Measurements from ENCODE around the gene LEKR1. TPM values are rescaled to one million over a fixed set of nuclear protein-coding genes. Genes with fewer than 3 reads are reported as not detected.

LEKR1 gene
- total and polyA plus RNA-seq, 3 donors from 2014 or later: 9.7 to 23.0 (median 22.9) TPM

DNA sequence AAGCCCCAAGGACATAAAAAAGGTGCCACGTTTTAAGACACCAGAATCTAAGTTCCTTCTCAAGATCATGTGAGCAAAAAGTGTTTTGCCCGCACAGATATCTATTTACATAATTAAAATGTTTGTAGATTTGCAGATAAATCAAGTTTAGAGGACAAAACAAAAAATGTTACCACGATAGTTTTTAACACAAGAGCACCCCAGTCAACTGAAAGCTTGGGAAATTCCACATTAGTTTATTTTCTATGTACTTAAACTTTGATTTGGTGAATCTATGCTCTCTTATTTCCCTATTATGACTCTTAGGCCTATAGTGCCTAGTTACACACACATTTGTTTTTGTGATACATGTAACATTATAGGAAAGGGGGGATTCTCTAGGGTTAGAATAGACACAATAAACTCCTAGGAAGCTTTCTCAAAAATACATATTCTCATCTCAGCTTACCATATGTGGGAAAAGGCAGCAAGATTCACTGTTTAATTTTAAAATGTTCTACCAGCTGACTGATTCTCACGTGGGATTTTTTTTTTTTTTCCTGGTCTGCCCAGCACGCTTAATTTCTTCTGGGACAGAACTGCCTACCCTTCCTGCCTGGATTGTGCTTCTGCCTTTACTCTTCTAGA, 8.4 kb upstream of the LEKR1 start:
- intact Hi-C loops (cut with DNase I; ENCODE audit: low total_unique reads): no loop called here
- 41 to 45% methylated on average over 5 of the region's 5 CpGs for WGBS, 2 donors

DNA sequence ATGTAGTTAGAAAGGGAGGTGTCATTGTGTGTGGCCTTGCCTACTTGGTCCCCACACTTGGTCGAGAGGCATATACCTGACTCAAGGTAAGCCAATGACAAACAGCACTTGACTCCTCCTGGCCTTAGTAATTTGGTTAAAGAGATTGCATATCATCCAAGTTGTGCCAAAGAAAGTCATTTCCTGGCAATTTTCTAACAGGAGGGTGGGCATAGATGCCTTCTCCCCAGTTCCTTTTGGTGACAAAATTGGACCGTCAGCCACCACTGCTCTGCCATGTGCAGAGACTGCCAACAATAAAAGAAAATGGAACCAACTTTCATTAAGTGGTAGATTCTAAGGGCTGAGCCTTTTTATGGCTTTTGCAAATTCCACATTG, 7.9 kb upstream of the LEKR1 start:
- Histone ChIP-seq H3K9me3 (no peaks in the 10 kb centered on the region), H3K36me3 (ENCODE audit: low read depth, missing control alignments) (no peaks in the 10 kb centered on the region), H3K27ac (no peak overlapping the region), H3K4me1 (peaks cover 8% of the 10 kb centered on the region), H3K27me3 (no peaks in the 10 kb centered on the region), H3K4me3 (no peak overlapping the region)
- WGBS, 2 donors: 87 to 94% methylated on average over 2 of the region's 2 CpGs
- no peak for DNase-seq
- intact Hi-C loops (cut with DNase I; ENCODE audit: low total_unique reads): no loop called here
- no peak for TF ChIP-seq POLR2A (IDR thresholded peaks at IDR 0.05)
- TF ChIP-seq, protein P1, sequence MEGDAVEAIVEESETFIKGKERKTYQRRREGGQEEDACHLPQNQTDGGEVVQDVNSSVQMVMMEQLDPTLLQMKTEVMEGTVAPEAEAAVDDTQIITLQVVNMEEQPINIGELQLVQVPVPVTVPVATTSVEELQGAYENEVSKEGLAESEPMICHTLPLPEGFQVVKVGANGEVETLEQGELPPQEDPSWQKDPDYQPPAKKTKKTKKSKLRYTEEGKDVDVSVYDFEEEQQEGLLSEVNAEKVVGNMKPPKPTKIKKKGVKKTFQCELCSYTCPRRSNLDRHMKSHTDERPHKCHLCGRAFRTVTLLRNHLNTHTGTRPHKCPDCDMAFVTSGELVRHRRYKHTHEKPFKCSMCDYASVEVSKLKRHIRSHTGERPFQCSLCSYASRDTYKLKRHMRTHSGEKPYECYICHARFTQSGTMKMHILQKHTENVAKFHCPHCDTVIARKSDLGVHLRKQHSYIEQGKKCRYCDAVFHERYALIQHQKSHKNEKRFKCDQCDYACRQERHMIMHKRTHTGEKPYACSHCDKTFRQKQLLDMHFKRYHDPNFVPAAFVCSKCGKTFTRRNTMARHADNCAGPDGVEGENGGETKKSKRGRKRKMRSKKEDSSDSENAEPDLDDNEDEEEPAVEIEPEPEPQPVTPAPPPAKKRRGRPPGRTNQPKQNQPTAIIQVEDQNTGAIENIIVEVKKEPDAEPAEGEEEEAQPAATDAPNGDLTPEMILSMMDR (IDR thresholded peaks at IDR 0.05): no peak

More for the DNA sequence above, 8.4 kb upstream of the LEKR1 start:
- Histone ChIP-seq H3K27me3 (no peaks in the 10 kb centered on the region), H3K36me3 (ENCODE audit: low read depth, missing control alignments) (no peaks in the 10 kb centered on the region), H3K9me3 (no peaks in the 10 kb centered on the region), H3K4me1 (peaks cover 8% of the 10 kb centered on the region), H3K27ac (peak overlapping the region; percentile 86 to 91), H3K4me3 (peak overlapping the region; percentile 67 to 75)
- DNase-seq: no peak
- TF ChIP-seq, protein P1 (IDR thresholded peaks at IDR 0.05): no peak
- no peak for TF ChIP-seq POLR2A (IDR thresholded peaks at IDR 0.05)

DNA sequence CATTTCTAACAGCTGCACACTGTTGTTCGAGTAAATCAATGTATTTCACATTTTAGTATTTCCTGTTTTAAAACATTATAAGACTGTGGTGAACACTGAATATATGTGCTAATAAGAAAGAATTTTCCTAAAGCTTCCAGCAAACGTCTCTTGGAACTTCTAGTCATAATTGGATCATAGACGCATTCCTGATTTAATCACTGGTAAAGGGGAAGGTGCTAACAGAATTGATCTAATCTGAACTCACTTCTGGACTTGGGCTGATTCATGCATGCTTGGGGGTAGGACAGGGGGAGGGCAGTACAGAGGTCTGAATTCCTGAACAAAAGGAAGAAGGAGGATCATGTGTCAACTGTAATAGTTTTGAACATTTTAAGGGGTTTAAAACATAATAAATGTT, 7.3 kb upstream of the LEKR1 start:
- TF ChIP-seq, protein P1 (IDR thresholded peaks at IDR 0.05): no peak
- TF ChIP-seq POLR2A (IDR thresholded peaks at IDR 0.05): no peak
- H3K36me3 ChIP-seq (ENCODE audit: low read depth, missing control alignments): no peaks in the 10 kb centered on the region
- intact Hi-C loops (cut with DNase I; ENCODE audit: low total_unique reads): no loop called here
- H3K9me3 ChIP-seq: no peaks in the 10 kb centered on the region
- 88 to 95% methylated on average over 3 of the region's 3 CpGs for WGBS, 2 donors
- DNase-seq: no peak
- peaks cover 8% of the 10 kb centered on the region for H3K4me1 ChIP-seq
- H3K4me3 ChIP-seq: no peak overlapping the region
- H3K27me3 ChIP-seq: no peaks in the 10 kb centered on the region
- H3K27ac ChIP-seq: no peak overlapping the region

DNA sequence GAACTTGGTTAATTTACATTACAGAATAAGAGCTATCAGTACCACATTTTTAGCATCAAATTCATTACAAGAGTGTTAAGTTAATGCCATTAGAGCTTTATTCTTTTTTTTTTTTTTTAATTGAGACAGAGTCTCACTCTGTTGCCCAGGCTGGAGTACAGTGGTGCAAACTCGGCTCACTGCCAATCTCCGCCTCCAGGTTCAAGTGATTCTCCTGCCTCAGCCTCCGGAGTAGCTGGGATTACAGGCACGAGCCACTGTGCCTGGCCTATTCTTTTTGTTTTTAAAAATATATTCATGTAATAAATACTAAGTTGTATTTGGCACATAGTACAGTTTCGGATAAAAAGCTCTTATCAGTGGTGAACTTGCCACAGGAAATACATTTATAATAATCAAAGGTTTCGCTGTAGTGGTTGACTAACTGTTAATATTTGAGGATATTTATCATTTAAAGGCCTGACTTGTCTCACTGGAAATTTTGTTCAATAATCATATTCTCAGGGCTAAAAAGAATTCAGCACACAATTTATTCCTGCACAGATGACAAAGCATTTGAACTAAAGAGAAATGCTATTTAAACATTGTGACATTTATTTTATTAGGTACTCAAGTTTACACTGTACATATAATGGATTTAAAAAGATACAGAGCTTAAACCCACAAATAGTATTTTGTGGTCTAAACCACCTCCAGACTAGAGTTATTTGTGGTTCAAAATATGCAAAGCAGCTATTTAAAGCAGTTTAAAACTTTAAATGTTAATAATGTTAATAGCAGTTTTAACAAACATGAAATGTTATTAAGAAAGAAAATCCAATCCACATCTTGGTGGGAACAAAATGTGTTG, 6.1 kb upstream of the LEKR1 start:
- Histone ChIP-seq H3K4me3 (no peak overlapping the region), H3K27me3 (no peaks in the 10 kb centered on the region), H3K27ac (no peak overlapping the region), H3K36me3 (ENCODE audit: low read depth, missing control alignments) (no peaks in the 10 kb centered on the region), H3K9me3 (no peaks in the 10 kb centered on the region), H3K4me1 (peaks cover 8% of the 10 kb centered on the region)
- intact Hi-C loops (cut with DNase I; ENCODE audit: low total_unique reads): no loop called here
- no peak for DNase-seq
- 81 to 87% methylated on average over 6 of the region's 6 CpGs for WGBS, 2 donors
- TF ChIP-seq POLR2A (IDR thresholded peaks at IDR 0.05): no peak
- TF ChIP-seq, protein P1 (IDR thresholded peaks at IDR 0.05): no peak

All from testis (tissue), 3 donors.